ENCODE data around the gene LIPC.

Gene LIPC

DNA sequence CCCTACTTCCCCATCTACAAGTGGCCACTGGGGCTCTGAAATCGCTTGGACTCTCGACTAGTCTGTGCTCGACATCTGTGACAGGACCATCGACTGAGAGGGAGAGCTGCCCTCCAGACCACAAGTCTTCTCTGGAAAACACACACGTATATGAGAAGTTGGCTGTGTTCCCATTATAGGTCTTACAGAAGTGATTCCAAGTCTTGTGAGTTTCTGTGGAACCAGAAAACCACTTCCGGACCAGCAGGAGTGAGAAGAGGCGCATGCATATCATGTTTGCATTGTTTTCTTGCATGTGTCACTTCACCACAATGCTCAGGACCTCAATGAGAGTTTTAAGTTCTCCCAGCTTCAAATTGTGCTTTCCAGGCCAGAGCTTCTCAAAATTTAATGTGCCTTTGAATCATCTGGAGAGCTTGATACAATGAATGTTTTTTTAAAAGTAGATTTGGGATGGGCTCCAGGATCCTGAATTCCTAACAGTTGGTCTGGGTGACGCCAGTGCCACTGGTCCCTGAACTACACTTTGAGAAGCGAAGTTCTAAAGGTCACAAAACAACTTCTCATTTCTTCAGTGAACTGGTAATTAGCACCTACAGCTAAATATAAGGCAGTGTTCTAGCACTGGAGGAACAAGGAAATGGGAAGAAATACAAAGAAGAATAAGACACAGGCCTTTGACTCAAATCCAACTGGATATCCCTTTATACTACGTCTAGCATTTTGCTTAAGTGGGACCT, 15.7 kb downstream of the LIPC start:
- H3K27me3 Mint-ChIP-seq, result peaks cover 2% of the 10 kb centered on the region
- H3K4me1 Mint-ChIP-seq, result no peaks in the 10 kb centered on the region
- H3K9me3 Mint-ChIP-seq, result no peaks in the 10 kb centered on the region
- ATAC-seq (ENCODE audit: low read depth), result no peak
- no peak overlapping the region for H3K4me3 Mint-ChIP-seq
- H3K36me3 Mint-ChIP-seq, result no peaks in the 10 kb centered on the region
- no peak overlapping the region for H3K27ac Mint-ChIP-seq
- DNase-seq (ENCODE audit: low spot score in 2 of 2), result no peak

DNA sequence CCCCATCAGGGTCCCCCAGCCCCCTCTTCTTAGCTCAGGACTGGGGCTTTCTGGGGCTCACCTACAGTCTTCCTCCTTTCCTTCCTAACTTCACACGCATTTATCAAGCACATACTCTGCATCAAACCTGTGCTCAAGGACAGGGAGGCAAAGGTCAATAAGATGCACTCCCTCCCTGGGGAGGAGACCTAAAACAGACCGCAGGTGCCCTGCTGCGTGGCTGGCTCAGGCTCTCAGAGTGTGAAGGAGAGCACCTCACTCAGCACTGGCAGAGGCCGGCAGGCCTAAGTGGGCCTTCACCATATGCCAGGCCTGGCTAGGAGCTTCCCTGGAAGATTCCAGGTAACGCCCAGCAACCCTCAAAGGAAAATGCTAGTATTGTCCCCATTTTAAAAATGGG, 16.5 kb downstream of the LIPC start:
- ATAC-seq (ENCODE audit: low read depth), result no peak
- H3K4me3 Mint-ChIP-seq, result no peak overlapping the region
- H3K9me3 Mint-ChIP-seq, result no peaks in the 10 kb centered on the region
- no peak overlapping the region for H3K27ac Mint-ChIP-seq
- H3K4me1 Mint-ChIP-seq, result no peaks in the 10 kb centered on the region
- no peak for DNase-seq (ENCODE audit: low spot score in 2 of 2)
- H3K27me3 Mint-ChIP-seq, result peaks cover 2% of the 10 kb centered on the region
- H3K36me3 Mint-ChIP-seq, result no peaks in the 10 kb centered on the region

DNA sequence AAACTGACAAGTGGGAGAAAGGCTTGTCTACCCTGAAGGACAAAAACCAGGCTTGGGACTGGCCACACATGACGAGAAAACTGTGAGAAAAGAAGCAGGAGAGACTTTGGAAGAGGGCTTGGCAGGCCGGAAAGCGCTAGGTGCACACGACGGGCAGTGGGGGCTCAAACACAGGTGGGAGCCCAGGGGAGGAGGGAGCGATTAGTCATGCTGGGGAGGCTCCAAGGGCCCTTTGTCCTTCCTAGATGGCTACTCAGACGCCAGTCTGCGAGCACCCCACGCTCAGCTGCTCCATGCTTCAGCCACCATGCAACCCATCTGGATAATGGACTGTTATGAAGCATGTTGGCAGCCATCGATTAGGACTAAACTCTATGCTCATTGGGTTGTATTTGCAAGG, 17.1 kb downstream of the LIPC start:
- ATAC-seq (ENCODE audit: low read depth) (no peak), DNase-seq (ENCODE audit: low spot score in 2 of 2) (no peak)
- peaks cover 1% of the 10 kb centered on the region for H3K27me3 Mint-ChIP-seq
- no peaks in the 10 kb centered on the region for H3K9me3 Mint-ChIP-seq
- H3K27ac Mint-ChIP-seq, result no peak overlapping the region
- H3K4me3 Mint-ChIP-seq, result no peak overlapping the region
- no peaks in the 10 kb centered on the region for H3K4me1 Mint-ChIP-seq
- H3K36me3 Mint-ChIP-seq, result no peaks in the 10 kb centered on the region

DNA sequence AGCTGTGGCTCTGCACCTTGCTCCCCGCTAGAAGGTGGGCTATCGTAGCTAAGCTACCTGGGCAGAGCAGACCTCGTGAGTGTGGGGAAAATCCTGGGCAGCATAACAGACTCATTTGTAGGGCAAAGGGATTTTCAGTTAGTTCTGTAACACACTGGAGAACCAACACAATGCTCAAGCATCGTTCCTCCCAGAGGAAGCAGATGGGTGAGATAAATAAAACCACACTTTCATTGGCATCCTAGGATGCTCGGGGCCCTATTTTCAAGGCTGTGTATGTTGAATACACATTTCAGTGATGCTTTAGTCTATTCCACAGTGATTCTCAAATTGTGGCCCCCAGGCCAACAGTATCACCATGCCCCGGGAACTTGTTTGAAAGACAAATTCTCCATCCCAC, 20.0 kb downstream of the LIPC start:
- Mint-ChIP-seq H3K36me3 (no peaks in the 10 kb centered on the region), H3K4me1 (no peaks in the 10 kb centered on the region), H3K4me3 (no peak overlapping the region), H3K9me3 (no peaks in the 10 kb centered on the region), H3K27ac (no peak overlapping the region), H3K27me3 (peaks cover 6% of the 10 kb centered on the region)
- ATAC-seq (ENCODE audit: low read depth) (no peak), DNase-seq (ENCODE audit: low spot score in 2 of 2) (no peak)

DNA sequence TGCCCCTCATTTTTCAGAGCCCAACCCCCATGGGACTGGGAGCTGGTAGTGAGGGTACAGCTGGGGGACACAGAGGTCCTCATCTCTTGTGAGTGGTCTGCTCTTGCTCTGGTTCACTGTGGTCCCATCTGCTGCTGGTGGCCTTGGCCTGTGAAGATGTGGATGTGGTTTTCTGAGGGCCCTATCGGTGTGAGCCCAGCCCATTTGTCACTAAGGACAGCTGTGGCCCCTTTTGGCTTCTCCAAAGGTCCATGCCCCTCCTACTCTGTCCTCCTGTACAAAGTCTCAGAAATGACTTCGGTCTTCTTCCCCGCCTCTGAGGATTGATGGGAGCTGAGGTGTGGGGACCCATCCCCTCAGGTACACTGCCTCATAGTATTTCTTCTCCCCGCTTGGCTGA, 21.0 kb downstream of the LIPC start:
- Mint-ChIP-seq H3K4me3 (no peak overlapping the region), H3K4me1 (no peaks in the 10 kb centered on the region), H3K36me3 (no peaks in the 10 kb centered on the region), H3K9me3 (no peaks in the 10 kb centered on the region), H3K27me3 (peaks cover 5% of the 10 kb centered on the region), H3K27ac (no peak overlapping the region)
- ATAC-seq (ENCODE audit: low read depth), result no peak
- no peak for DNase-seq (ENCODE audit: low spot score in 2 of 2)

DNA sequence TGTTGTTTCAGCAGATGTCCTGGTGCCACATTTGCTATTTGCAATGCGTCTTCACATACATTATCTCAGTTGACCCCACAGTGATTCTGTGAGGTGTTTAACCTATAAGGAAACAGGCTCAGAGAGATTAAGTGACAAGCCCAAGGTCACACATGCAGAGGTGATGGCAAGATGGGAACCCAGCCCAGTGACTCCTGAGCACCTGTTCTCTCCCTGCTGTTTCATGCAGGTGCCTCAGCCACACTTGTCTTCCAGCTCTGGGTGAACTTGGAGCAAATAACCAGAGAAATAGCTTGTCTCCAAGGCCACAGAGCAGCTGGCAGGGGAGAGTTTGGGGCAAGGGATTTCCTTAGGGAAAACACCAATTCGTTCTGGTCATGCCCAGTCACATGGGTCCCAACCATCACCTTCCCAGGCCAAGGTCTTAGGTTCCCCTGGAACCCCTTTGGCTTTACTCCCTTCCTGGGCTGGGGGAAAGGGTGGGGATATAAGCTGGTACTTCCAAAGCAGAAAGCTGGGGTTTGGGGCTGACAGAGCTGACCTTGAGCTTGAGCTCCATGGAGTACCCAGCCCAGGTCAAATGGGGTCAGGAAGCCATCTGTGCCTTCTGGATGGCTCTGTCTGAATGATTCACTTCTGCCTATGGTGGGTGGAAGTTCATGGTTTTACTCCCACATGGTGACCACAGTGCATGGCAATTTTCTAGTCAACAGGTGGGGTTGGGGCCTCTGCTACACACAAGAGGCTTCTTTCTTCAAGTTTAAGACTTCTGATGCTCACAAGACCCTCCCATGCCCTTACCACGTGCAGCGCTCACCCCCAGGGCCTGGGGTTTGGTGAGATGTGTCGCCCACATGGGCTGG, 22.4 kb downstream of the LIPC start:
- no peaks in the 10 kb centered on the region for H3K36me3 Mint-ChIP-seq
- no peak overlapping the region for H3K27ac Mint-ChIP-seq
- H3K27me3 Mint-ChIP-seq, result peaks cover 5% of the 10 kb centered on the region
- DNase-seq (ENCODE audit: low spot score in 2 of 2) (no peak), ATAC-seq (ENCODE audit: low read depth) (no peak)
- H3K9me3 Mint-ChIP-seq, result no peaks in the 10 kb centered on the region
- no peaks in the 10 kb centered on the region for H3K4me1 Mint-ChIP-seq
- no peak overlapping the region for H3K4me3 Mint-ChIP-seq

DNA sequence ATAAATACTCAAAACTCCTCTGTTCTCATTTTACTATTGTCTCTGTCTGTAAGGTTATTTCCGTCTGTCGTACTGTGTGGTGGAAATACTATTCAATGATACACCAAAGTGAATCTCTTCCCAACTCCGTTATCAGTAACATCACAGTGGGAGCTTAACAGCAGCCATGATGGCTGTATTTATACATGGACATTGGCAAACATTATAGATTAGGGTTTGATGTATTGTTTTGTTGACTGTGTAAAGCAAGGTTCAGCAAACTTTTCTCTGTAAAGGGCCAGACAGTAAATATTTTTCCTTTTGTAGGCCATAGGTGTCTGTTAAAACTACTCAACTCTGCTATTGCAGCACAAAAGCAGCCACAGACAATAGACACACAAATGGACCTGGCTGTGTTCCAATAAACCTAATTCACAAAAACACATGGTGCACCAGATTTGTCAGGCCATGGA, 23.2 kb downstream of the LIPC start:
- H3K4me3 Mint-ChIP-seq, result no peak overlapping the region
- H3K36me3 Mint-ChIP-seq, result no peaks in the 10 kb centered on the region
- H3K27me3 Mint-ChIP-seq, result peaks cover 5% of the 10 kb centered on the region
- no peaks in the 10 kb centered on the region for H3K9me3 Mint-ChIP-seq
- ATAC-seq (ENCODE audit: low read depth) (no peak), DNase-seq (ENCODE audit: low spot score in 2 of 2) (no peak)
- H3K4me1 Mint-ChIP-seq, result no peaks in the 10 kb centered on the region
- H3K27ac Mint-ChIP-seq, result no peak overlapping the region

DNA sequence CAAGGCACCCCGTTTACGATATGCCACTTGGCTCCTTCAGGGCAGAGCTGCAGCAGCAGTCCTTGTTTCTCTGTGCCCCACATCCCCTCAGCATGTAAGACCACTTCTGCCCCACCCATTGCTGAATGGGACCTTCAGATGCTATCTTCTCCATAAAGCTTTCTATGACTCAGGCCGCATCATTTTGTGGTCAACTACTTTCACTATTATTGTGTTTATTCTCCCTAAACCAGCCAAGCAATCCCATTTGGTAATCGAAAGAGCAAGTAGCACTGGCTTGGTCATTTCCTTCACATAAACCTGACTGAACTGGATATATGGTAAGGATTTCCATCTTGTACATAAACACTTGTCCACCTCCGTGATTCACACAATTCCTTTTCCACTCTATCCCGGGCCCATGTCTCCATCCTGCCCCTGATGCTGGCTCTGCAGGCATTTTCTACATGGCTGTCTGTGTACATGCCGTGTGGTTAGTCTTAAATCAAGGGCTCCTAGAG, 25.7 kb downstream of the LIPC start:
- Mint-ChIP-seq H3K4me1 (no peaks in the 10 kb centered on the region), H3K27ac (no peak overlapping the region), H3K9me3 (no peaks in the 10 kb centered on the region), H3K4me3 (no peak overlapping the region), H3K36me3 (no peaks in the 10 kb centered on the region), H3K27me3 (peaks cover 12% of the 10 kb centered on the region)
- ATAC-seq (ENCODE audit: low read depth) (no peak), DNase-seq (ENCODE audit: low spot score in 2 of 2) (no peak)

DNA sequence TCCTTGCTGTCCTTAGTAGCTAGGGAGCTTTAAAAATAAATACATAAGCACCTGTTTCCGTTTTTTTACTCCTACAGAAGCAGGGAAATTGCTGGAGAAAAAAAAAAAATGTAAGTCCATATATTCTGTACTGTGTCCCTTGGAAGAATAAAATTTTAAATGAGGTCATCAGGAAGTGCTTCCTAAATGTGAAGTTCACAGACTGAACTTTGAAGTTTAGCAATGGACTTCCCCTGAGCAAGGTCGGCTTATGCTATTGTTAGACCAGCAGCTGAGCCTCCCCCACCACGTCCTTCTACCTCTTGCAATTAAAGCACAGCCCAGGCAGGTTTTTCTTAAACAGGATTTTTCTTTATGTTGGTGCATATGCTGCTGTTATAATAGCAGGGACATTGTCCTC, 26.3 kb downstream of the LIPC start:
- ATAC-seq (ENCODE audit: low read depth) (no peak), DNase-seq (ENCODE audit: low spot score in 2 of 2) (no peak)
- no peak overlapping the region for H3K27ac Mint-ChIP-seq
- no peaks in the 10 kb centered on the region for H3K9me3 Mint-ChIP-seq
- no peaks in the 10 kb centered on the region for H3K4me1 Mint-ChIP-seq
- peaks cover 12% of the 10 kb centered on the region for H3K27me3 Mint-ChIP-seq
- no peaks in the 10 kb centered on the region for H3K36me3 Mint-ChIP-seq
- no peak overlapping the region for H3K4me3 Mint-ChIP-seq

DNA sequence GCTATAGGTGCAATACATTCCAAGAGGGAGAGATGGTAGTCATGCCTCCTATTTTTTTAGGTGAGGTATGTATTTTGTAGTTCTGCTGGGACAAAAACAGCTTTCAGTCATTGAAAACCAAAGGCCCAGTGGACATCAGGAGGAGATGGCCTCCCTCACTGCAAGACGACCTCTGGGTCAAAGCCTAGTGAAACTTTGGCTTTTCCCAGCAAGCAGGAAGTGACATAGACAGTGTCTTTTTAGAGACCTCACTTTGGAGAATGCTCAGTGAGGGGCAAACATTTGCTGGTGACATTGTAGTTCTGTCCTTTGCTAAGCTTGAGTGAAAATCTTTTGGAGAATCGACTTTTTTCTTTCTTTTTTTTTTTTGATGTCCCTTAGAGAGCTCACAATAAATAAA, 27.3 kb downstream of the LIPC start:
- H3K9me3 Mint-ChIP-seq, result no peaks in the 10 kb centered on the region
- peaks cover 12% of the 10 kb centered on the region for H3K27me3 Mint-ChIP-seq
- DNase-seq (ENCODE audit: low spot score in 2 of 2) (no peak), ATAC-seq (ENCODE audit: low read depth) (no peak)
- no peak overlapping the region for H3K4me3 Mint-ChIP-seq
- H3K36me3 Mint-ChIP-seq, result no peaks in the 10 kb centered on the region
- no peak overlapping the region for H3K27ac Mint-ChIP-seq
- H3K4me1 Mint-ChIP-seq, result no peaks in the 10 kb centered on the region

DNA sequence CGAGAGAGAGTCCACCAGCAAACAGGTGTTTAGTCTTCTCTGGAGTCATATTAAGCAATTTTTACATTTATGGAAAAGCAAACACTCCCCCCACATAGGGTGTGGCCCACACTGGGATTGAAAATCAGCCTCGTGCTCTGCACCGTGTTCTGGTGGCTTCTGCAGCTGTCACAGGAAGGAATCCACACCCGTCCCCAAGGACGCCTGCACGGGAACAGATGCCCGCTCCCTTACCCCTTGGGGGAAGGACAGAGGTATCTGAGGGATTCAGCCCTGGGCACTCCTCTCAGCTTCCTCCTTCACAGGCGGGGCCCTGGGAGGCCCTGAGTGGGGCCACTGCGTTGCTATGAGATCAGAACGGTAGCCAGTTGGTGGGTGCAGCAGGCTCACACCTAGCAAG, 27.8 kb downstream of the LIPC start:
- DNase-seq (ENCODE audit: low spot score in 2 of 2), result no peak
- no peaks in the 10 kb centered on the region for H3K4me1 Mint-ChIP-seq
- no peak overlapping the region for H3K27ac Mint-ChIP-seq
- no peaks in the 10 kb centered on the region for H3K9me3 Mint-ChIP-seq
- H3K36me3 Mint-ChIP-seq, result no peaks in the 10 kb centered on the region
- no peak overlapping the region for H3K4me3 Mint-ChIP-seq
- ATAC-seq (ENCODE audit: low read depth), result no peak
- peaks cover 12% of the 10 kb centered on the region for H3K27me3 Mint-ChIP-seq

DNA sequence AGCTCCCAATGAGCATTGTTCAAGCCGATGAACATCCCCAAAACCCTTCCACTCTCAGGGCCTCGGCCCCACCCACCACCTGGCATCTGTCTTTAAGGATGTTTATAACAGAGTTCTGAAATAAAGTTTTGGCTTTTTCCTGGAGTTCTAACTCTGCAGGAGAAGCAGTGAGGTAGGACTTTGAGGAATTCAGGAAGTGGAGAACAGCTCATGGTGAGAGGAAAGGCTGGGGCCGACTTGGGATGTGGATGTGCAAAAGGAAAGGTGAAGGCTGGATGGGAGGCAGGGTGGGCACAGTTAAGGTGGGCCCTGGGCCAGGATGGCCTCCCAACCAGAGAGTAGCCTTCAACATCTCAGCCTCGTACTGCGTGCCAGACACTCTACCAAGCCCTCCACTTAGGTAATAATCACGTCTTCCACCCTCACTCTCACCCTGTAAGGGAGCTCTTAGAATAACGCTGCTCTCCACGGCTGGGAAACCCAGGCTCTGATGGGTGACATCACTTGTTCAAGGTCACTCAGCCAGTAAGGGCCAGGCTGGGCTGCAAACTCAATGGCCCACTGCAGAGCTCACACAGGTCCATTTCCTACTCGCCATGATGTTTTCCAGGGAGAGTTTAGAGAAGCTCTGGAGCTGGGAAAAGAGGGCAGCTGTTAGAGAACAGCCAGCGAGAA, 28.5 kb downstream of the LIPC start:
- H3K9me3 Mint-ChIP-seq, result no peaks in the 10 kb centered on the region
- DNase-seq (ENCODE audit: low spot score in 2 of 2) (no peak), ATAC-seq (ENCODE audit: low read depth) (no peak)
- H3K36me3 Mint-ChIP-seq, result no peaks in the 10 kb centered on the region
- H3K27me3 Mint-ChIP-seq, result peaks cover 11% of the 10 kb centered on the region
- no peaks in the 10 kb centered on the region for H3K4me1 Mint-ChIP-seq
- H3K4me3 Mint-ChIP-seq, result no peak overlapping the region
- H3K27ac Mint-ChIP-seq, result no peak overlapping the region

DNA sequence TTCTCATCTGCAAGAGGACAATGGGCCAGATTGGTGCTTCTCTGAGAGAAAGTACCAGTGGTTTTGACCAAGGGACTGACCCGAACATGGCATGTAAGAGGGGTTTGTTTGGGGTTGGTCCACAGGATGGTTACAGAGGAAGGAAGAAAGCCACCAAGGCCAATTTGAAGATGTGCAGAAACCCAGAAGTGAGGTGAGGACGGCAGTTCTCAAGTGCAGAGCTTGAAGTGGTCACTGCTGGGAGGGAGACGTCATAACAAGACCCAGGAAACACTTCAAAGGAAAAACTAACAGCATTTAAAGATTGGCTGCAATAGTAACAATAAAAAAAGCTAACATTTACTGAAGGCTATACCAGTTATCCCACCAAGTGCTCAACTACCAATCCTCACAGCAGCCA, 29.1 kb downstream of the LIPC start:
- H3K27ac Mint-ChIP-seq, result no peak overlapping the region
- no peak overlapping the region for H3K4me3 Mint-ChIP-seq
- no peaks in the 10 kb centered on the region for H3K9me3 Mint-ChIP-seq
- peaks cover 9% of the 10 kb centered on the region for H3K27me3 Mint-ChIP-seq
- DNase-seq (ENCODE audit: low spot score in 2 of 2) (no peak), ATAC-seq (ENCODE audit: low read depth) (no peak)
- no peaks in the 10 kb centered on the region for H3K4me1 Mint-ChIP-seq
- H3K36me3 Mint-ChIP-seq, result no peaks in the 10 kb centered on the region

DNA sequence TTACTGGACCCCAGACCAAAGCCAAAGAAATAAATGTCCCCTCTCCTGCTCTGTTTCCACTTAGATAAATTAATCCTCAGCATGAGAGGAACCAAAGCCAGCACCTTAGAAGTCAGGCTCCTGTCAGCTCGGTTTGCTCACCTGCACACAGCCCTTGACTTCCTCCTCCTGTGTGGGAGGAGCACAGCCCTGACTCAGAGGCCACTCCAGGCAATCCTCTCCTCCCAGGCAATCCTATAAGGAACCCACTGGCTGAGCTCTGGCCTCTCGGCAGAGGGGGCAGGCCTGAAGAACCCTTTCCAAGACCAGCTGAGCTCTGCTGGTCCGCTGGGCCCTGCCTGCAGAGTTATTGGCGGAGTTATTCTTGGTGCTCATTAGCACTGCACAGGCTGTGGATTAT, 30.8 kb downstream of the LIPC start:
- DNase-seq (ENCODE audit: low spot score in 2 of 2), result no peak
- no peak overlapping the region for H3K27ac Mint-ChIP-seq

More for the DNA sequence above, 30.8 kb downstream of the LIPC start:
- no peak for ATAC-seq (ENCODE audit: low read depth)
- Mint-ChIP-seq H3K9me3 (no peaks in the 10 kb centered on the region), H3K4me3 (no peak overlapping the region), H3K36me3 (no peaks in the 10 kb centered on the region), H3K27me3 (peaks cover 7% of the 10 kb centered on the region), H3K4me1 (no peaks in the 10 kb centered on the region)

Measured in memory B cell (primary cell).